ENCODE results near the gene FSD1.
A peak's percentile ranks its signal among the peaks of the same experiment; 100 is the strongest.

DNA sequence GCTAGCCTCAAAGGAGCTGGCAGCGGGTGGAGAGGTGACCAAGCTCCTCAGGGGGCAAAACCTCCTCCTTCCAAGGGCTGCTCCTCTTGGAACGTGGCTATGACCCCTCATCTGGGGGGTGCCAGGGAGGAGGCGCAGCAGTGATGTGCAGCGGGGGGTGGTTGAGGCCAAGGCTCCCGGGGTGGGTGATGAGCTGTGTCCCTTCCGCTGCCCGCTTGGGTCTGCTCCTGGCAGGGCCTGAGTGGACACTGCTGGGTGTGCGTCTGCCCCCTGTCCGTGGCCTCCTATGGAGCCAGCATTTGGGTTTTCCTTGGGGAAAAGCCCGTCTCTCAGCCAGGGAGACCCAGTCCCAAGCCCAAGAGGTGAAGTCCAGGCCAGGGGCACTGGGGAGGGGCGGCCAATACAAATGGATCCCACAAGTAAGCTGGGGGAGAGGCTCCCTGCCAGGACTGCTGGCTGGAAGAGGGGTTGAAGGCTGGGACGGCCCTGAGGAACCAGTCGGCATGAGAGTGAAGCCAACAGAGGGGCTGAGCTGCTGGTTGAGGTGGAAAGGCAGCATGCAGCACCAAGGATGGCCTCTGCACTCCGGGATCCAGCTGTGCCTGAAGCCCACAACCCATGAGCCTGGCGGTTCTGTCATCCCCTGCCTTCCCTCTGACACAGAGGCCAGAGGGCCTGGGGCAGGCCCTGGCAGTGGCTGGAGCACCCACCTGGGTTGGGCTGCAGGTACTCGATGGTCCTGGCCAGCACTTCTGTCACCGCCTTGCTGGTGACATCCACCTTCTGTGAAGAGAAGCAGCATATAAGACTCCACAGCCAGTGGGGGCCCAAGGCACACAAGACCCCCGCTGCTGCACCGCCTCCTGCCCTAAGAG is 61.6 kb downstream of the FSD1 start:
- peak in 1 of 3 donors; percentile 6 for TF ChIP-seq POLR2AphosphoS5 (IDR thresholded peaks at IDR 0.05)
- no peak for TF ChIP-seq POLR2A (IDR thresholded peaks at IDR 0.05)

Data from spleen (tissue), 3 donors.